Measurements from ENCODE around the gene RGS3. TPM values are rescaled to one million over a fixed set of nuclear protein-coding genes. Genes with fewer than 3 reads are reported as not detected.

Gene RGS3
- total and polyA plus RNA-seq, 10 of the 15 experiments (the other 5 are each of a cell fraction or from before 2014, with no cell fraction given): 2.9 to 138 (median 28.8) TPM

DNA sequence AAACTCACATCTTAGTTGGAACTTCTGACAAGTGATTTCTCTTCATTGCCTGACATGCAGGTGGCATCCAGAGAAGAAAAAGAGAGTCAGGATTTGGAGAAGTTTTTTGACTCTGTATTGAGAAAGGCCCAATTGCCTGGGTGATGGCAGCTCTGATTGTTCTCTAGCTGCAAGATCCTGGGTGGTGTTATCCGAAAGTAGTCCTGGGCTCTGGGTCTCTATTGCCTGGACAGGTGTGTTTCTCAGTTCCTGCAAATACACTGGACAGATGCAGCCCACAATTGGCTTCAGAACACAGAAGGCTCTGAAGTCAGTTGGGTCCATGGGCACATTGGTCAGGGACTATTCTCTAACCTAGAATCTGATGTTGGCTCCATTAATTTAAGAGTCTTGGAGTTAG, 67.4 kb downstream of the RGS3 start (continued):
- TF ChIP-seq, protein P1, sequence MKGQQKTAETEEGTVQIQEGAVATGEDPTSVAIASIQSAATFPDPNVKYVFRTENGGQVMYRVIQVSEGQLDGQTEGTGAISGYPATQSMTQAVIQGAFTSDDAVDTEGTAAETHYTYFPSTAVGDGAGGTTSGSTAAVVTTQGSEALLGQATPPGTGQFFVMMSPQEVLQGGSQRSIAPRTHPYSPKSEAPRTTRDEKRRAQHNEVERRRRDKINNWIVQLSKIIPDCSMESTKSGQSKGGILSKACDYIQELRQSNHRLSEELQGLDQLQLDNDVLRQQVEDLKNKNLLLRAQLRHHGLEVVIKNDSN (IDR thresholded peaks at IDR 0.05; ENCODE audit: borderline replicate concordance, extremely low read length, insufficient read depth, low read depth, low read length): no peak
- TF ChIP-seq CEBPB (IDR thresholded peaks at IDR 0.05; ENCODE audit: borderline replicate concordance in 1 of 2, low read depth in 2 of 2, low read length in 2 of 2): no peak

DNA sequence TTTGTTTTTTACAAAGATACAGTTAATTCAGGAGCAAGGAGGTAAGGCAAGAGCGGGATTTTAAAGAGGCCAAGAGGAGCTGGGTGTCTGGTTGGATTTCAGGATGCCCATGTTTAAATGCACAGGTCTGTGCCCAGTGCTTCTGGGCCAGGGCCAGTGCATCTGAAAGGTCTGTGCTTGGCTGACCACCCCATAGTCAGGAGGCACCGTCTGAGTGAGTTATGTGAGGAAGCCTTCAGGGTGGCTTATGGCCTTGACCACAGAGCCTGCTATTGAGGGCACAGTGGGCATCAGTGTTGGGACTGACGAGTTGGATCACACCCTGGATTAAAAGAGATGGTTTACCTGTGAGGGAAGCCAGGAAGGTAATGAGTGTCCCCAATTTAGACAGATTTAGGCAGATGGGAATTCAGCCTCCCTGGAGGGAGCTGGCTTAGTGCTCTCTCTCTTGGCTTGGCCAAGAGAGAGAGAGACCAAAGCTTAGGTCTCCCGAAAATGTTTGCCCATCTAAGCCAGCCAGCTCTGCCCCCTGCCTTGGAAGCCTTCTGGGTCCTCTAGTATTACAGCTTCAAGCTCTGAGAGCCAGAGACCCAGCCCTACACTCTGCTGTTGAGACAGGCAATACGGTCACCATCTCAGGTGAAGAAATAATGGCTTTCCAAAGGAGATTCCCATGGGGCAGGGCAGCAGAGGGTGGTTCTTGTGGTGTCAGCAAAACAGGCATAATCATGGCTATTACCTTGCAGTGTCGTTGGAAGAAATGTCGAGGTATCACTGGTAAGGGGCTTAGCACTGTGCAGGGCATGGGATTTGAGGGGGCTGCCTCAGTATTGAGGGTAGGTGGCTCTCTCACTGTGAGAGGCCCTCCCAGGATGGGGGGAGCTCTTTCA, 68.6 kb downstream of the RGS3 start:
- H3K79me2 ChIP-seq (ENCODE audit: control insufficient read depth, insufficient read depth, low read length): no peaks in the 10 kb centered on the region; the same call in none of the 2 replicates
- BruUV-seq (replicated peaks): no TSS peak
- POLR2A ChIA-PET: no interaction called here
- no peaks in the 10 kb centered on the region for H3K27me3 ChIP-seq (replicated peaks in 1 of 2; ENCODE audit: control insufficient read depth in 2 of 2, insufficient read depth in 2 of 2, low read length in 1 of 2)
- no peak for FAIRE-seq
- ATAC-seq: no peak
- in situ Hi-C loops (cut with MboI) (no loop called here), intact Hi-C loops (cut with micrococcal nuclease; ENCODE audit: unreplicated experiment) (no loop called here)
- H3K27ac ChIP-seq (ENCODE audit: control insufficient read depth, insufficient read depth): no peak overlapping the region
- DNase-seq (ENCODE audit: low read depth, low spot score): no peak
- no peak overlapping the region for H3K4me2 ChIP-seq (ENCODE audit: control insufficient read depth, insufficient read depth)
- SMC1A ChIA-PET (ENCODE audit: uncharacterized antibody, unreplicated experiment): interaction anchor here (0.8 to 2.7 kb wide), 6 partner anchors 12 to 126 kb away, joined by 3 to 7 read pairs (median 5); no protein-coding TSS in a partner anchor
- peaks cover 44% of the 10 kb centered on the region in 2 experiments for H3K36me3 ChIP-seq (ENCODE audit: control insufficient read depth in 2 of 2, insufficient read depth in 2 of 2, low read length in 1 of 2)
- no peak overlapping the region for H2AFZ ChIP-seq (ENCODE audit: control insufficient read depth, low read depth, low read length)
- 66% methylated on average over 7 of the region's 7 CpGs for WGBS (ENCODE audit: insufficient coverage, insufficient replicate concordance, low lambda C conversion rate, missing lambda C conversion rate)
- RAD21 ChIA-PET (ENCODE audit: unreplicated experiment): interaction anchor here (1.4 to 1.5 kb wide), 2 partner anchors 10 to 12 kb away, joined by 3 to 4 read pairs; no protein-coding TSS in a partner anchor
- no peak overlapping the region for H3K4me3 ChIP-seq
- CTCF ChIA-PET: interaction anchor here (1.0 to 4.7 kb wide), 6 partner anchors 9 to 85 kb away, joined by 3 to 19 read pairs (median 3); no protein-coding TSS in a partner anchor
- H3K4me1 ChIP-seq (ENCODE audit: control insufficient read depth, insufficient read depth, low read length): no peaks in the 10 kb centered on the region
- no peaks in the 10 kb centered on the region for H3K9me3 ChIP-seq (replicated peaks; ENCODE audit: control insufficient read depth, insufficient read depth, low read length)
- H4K20me1 ChIP-seq (ENCODE audit: control insufficient read depth, insufficient read depth): peaks cover 10% of the 10 kb centered on the region
- H3K9ac ChIP-seq (ENCODE audit: control insufficient read depth, insufficient read depth, low read length): no peak overlapping the region
- TF ChIP-seq NRF1 (conservative IDR thresholded peaks at IDR 0.05; ENCODE audit: low read depth, low read length) (no peak), SIN3A (IDR thresholded peaks at IDR 0.05; ENCODE audit: low read depth, low read length) (no peak), MYB (IDR thresholded peaks at IDR 0.05; ENCODE audit: borderline replicate concordance, low read depth, low read length) (no peak), TAF1 (IDR thresholded peaks at IDR 0.05; ENCODE audit: borderline replicate concordance, low read depth, low read length) (no peak), YY1 (IDR thresholded peaks at IDR 0.05; ENCODE audit: low read depth, low read length) (no peak), RBBP5 (conservative IDR thresholded peaks at IDR 0.05) (no peak), IKZF1 (conservative IDR thresholded peaks at IDR 0.05) (no peak), SMARCA5 (IDR thresholded peaks at IDR 0.05) (no peak), TCF12 (IDR thresholded peaks at IDR 0.05; ENCODE audit: low read depth, low read length) (no peak), RFX5 (IDR thresholded peaks at IDR 0.05; ENCODE audit: low read depth, low read length) (no peak), DPF2 (IDR thresholded peaks at IDR 0.05) (no peak), GATAD2B (conservative IDR thresholded peaks at IDR 0.05; ENCODE audit: low read depth) (no peak), ATF7 (IDR thresholded peaks at IDR 0.05; ENCODE audit: low read depth) (no peak)
- TF ChIP-seq, protein P2, sequence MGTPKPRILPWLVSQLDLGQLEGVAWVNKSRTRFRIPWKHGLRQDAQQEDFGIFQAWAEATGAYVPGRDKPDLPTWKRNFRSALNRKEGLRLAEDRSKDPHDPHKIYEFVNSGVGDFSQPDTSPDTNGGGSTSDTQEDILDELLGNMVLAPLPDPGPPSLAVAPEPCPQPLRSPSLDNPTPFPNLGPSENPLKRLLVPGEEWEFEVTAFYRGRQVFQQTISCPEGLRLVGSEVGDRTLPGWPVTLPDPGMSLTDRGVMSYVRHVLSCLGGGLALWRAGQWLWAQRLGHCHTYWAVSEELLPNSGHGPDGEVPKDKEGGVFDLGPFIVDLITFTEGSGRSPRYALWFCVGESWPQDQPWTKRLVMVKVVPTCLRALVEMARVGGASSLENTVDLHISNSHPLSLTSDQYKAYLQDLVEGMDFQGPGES (IDR thresholded peaks at IDR 0.05): no peak
- TF ChIP-seq, protein P3, sequence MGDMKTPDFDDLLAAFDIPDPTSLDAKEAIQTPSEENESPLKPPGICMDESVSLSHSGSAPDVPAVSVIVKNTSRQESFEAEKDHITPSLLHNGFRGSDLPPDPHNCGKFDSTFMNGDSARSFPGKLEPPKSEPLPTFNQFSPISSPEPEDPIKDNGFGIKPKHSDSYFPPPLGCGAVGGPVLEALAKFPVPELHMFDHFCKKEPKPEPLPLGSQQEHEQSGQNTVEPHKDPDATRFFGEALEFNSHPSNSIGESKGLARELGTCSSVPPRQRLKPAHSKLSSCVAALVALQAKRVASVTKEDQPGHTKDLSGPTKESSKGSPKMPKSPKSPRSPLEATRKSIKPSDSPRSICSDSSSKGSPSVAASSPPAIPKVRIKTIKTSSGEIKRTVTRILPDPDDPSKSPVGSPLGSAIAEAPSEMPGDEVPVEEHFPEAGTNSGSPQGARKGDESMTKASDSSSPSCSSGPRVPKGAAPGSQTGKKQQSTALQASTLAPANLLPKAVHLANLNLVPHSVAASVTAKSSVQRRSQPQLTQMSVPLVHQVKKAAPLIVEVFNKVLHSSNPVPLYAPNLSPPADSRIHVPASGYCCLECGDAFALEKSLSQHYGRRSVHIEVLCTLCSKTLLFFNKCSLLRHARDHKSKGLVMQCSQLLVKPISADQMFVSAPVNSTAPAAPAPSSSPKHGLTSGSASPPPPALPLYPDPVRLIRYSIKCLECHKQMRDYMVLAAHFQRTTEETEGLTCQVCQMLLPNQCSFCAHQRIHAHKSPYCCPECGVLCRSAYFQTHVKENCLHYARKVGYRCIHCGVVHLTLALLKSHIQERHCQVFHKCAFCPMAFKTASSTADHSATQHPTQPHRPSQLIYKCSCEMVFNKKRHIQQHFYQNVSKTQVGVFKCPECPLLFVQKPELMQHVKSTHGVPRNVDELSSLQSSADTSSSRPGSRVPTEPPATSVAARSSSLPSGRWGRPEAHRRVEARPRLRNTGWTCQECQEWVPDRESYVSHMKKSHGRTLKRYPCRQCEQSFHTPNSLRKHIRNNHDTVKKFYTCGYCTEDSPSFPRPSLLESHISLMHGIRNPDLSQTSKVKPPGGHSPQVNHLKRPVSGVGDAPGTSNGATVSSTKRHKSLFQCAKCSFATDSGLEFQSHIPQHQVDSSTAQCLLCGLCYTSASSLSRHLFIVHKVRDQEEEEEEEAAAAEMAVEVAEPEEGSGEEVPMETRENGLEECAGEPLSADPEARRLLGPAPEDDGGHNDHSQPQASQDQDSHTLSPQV (IDR thresholded peaks at IDR 0.05): no peak

Measured in GM12878 (cell line).